KMS-11 (cell line): Measurements from ENCODE around the gene ALKAL2.
"Not testable (repeated sequence)": the region's sequence is repeated elsewhere in the genome, so short reads cannot be mapped to it uniquely, and the experiment has no call there.

Experiments used
- H2AFZ ChIP-seq: fragments of 200-600 bp; sonication (generic); 2 replicates; pipeline ENCODE4 v1.6.1; 2016; ENCODE audit warnings: antibody characterized with exemption, mixed run types, low read depth
- H3K27ac ChIP-seq: fragments of 200-600 bp; sonication (generic); 2 replicates; pipeline ENCODE4 v1.6.1; 2016; ENCODE audit warnings: mild to moderate bottlenecking, mixed run types
- H3K27me3 ChIP-seq: fragments of 200-600 bp; sonication (generic); 2 replicates; pipeline ENCODE4 v1.6.1; 2017; ENCODE audit warnings: mild to moderate bottlenecking, low read depth, mixed run types, moderate library complexity; ENCODE audit not compliant: insufficient read depth
- H3K36me3 ChIP-seq: fragments of 200-600 bp; sonication (generic); 2 replicates; pipeline ENCODE4 v1.6.1; 2017; ENCODE audit warnings: mild to moderate bottlenecking, mixed run types; ENCODE audit not compliant: insufficient read depth
- H3K4me1 ChIP-seq: fragments of 200-600 bp; sonication (generic); 2 replicates; pipeline ENCODE4 v1.6.1; 2016; ENCODE audit warnings: mild to moderate bottlenecking, low read depth, mixed run types; ENCODE audit not compliant: poor library complexity, severe bottlenecking
- H3K4me2 ChIP-seq: fragments of 200-600 bp; sonication (generic); 2 replicates; pipeline ENCODE4 v1.7.0; 2016; ENCODE audit warnings: mild to moderate bottlenecking, mixed run types
- H3K4me3 ChIP-seq: fragments of 200-600 bp; sonication (generic); IDR thresholded peaks from 2 replicates; pipeline ENCODE4 v1.6.1; 2017; ENCODE audit warnings: low read depth, low read length, mixed read lengths; ENCODE audit not compliant: insufficient read depth
- H3K79me2 ChIP-seq: fragments of 200-600 bp; sonication (generic); 2 replicates; pipeline ENCODE4 v1.6.1; 2016; ENCODE audit warnings: low read depth, mixed run types; ENCODE audit not compliant: insufficient read depth
- H3K9ac ChIP-seq: fragments of 200-600 bp; sonication (generic); 2 replicates; pipeline ENCODE4 v1.6.1; 2016; ENCODE audit warnings: mild to moderate bottlenecking, mixed run types
- H4K20me1 ChIP-seq: fragments of 200-600 bp; sonication (generic); 2 replicates; pipeline ENCODE4 v1.6.1; 2016; ENCODE audit warnings: mild to moderate bottlenecking, mixed run types; ENCODE audit not compliant: insufficient read depth
- TF ChIP-seq, protein P1 (sequence below): fragments of 200-600 bp; sonication (generic); conservative IDR thresholded peaks from 2 replicates; pipeline ENCODE4 v1.6.1; 2017; ENCODE audit warnings: low read depth, mild to moderate bottlenecking, antibody characterized with exemption, low read length, moderate library complexity, mixed read lengths

The ALKAL2 gene

DNA sequence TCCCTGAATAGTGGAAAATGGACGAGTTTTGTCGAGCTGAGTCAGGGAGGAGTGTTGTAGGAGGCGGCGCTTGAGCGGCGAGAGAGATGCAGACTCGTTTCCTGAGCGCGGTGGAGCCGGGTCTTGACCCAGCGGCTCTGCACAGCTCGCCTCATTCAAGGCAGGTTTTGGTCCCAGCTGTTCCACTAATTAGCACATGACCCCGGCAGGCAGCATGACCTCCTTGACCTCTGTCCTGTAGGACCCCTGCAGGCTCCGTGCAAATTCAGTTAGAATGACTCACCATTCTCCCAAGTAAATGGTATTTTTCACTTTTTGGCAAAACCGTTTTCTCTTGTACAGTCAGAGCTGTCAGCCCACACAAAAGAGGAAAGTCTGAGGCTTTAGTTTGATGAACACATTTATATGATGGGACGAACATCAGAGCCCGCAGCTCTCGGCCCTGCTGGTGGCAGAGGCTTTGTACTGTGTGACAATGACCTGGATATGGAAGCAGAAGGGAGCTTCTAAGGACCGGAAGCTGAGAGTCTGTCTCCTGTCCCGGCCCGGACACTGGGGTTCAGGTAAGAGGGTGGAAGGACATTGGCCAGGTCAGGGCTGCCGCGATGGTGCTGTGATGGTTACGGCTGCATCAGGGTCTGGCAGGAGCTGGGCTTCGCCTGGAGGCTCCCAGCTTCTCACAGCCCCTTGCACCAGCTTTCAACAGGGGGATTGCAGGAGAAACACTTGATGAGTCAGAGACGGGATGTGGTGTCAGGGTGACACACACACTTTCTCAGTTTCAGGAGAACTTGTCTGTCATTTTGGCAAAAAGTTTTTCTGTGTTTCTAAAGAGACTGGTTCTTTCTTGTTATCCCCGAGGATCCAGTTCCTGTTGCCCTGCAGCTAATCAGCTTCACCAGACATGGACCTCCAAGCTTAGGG lies 29.9 kb upstream of the ALKAL2 start:
- H3K27ac ChIP-seq: no peak overlapping the region
- TF ChIP-seq, protein P1, sequence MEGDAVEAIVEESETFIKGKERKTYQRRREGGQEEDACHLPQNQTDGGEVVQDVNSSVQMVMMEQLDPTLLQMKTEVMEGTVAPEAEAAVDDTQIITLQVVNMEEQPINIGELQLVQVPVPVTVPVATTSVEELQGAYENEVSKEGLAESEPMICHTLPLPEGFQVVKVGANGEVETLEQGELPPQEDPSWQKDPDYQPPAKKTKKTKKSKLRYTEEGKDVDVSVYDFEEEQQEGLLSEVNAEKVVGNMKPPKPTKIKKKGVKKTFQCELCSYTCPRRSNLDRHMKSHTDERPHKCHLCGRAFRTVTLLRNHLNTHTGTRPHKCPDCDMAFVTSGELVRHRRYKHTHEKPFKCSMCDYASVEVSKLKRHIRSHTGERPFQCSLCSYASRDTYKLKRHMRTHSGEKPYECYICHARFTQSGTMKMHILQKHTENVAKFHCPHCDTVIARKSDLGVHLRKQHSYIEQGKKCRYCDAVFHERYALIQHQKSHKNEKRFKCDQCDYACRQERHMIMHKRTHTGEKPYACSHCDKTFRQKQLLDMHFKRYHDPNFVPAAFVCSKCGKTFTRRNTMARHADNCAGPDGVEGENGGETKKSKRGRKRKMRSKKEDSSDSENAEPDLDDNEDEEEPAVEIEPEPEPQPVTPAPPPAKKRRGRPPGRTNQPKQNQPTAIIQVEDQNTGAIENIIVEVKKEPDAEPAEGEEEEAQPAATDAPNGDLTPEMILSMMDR: no peak
- H3K4me2 ChIP-seq: no peak overlapping the region
- no peak overlapping the region for H3K4me3 ChIP-seq
- H3K27me3 ChIP-seq: no peaks in the 10 kb centered on the region
- no peak overlapping the region for H3K9ac ChIP-seq
- no peaks in the 10 kb centered on the region for H3K4me1 ChIP-seq
- H3K36me3 ChIP-seq: no peaks in the 10 kb centered on the region
- H3K79me2 ChIP-seq: no peaks in the 10 kb centered on the region
- H4K20me1 ChIP-seq: no peaks in the 10 kb centered on the region
- H2AFZ ChIP-seq: no peak overlapping the region

DNA sequence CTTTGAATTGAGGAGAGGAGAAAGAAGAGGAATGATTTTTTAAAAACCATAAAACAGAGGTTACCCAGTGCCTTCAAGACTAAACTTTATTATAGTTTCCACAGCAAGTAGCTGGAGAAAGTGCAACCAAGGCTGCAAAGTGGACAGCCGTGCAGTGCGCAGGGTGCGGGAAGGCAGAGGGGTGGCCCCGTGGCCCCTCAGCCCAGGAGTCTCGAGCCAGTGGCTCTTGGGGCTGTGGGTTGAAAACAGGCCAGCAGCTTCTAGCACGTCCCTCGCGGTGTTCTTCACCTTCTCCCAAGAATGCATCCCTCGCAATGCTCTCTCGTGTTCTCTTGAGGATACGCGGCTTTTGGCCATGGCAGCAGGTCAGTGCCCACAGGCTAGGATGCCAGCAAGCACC lies 28.5 kb upstream of the ALKAL2 start:
- Histone ChIP-seq H3K4me1 (no peaks in the 10 kb centered on the region), H3K9ac (no peak overlapping the region), H3K36me3 (no peaks in the 10 kb centered on the region), H3K79me2 (no peaks in the 10 kb centered on the region), H3K4me2 (no peak overlapping the region), H3K27ac (no peak overlapping the region), H4K20me1 (no peaks in the 10 kb centered on the region), H3K27me3 (no peaks in the 10 kb centered on the region), H3K4me3 (no peak overlapping the region), H2AFZ (no peak overlapping the region)
- TF ChIP-seq, protein P1: no peak

DNA sequence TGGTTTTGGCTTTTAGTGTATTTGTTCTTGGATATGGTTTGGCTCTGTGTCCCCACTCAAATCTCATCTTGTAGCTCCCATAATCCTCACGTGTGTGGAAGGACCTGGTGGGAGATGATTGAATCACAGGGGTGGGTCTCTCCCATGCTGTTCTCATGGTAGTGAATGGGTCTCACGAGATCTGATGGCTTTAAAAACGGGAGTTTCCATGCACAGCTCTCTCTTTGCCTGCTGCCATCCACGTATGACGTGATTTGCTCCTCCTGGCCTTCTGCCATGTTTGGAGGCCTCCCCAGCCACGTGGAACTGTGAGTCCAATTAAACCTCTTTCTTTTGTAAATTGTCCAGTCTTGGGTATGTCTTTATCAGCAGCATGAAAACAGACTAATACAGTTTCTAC lies 28.0 kb upstream of the ALKAL2 start:
- H3K9ac ChIP-seq, H3K36me3 ChIP-seq, H3K27me3 ChIP-seq, H2AFZ ChIP-seq, H3K4me2 ChIP-seq, H3K4me1 ChIP-seq, H3K4me3 ChIP-seq, H3K27ac ChIP-seq, H3K79me2 ChIP-seq, H4K20me1 ChIP-seq: not testable (repeated sequence)

DNA sequence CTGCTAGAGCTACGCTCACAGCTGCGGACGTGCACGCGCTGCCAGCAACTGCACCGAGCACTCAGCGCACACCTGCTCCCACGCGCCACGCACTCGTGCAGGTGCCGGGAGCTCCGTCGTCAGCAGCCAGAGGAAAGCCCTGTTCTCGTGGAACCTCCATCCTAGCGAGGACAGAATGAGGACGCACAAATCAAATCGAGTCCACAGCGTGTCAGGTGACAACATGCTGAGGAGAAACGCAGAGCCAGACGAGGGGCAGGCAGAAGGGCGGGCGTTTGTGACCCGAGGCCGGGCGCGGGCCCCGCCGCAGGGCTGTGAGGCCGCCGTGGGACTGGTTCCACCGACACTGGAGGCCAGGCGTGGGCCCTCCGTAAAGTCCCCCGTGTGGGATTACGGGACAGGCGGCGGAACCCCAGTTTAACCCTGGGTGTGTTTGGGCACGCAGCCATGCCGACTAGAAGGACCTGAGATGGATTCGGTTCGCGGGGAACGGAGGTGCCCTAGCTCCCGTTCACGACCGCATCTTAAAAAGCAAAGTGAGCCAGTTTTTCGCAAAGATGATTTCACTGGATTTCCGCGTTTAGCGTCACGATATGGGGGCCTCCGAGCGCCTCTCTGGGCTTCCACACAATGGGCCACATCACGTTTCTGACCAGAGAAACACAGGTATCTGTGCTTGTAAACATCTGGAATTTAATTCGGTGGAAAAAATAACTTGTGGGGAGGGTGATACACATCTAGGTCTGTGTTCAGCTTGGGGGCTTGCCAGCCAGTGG lies 26.9 kb upstream of the ALKAL2 start:
- H3K27ac ChIP-seq: no peak overlapping the region
- H3K36me3 ChIP-seq: no peaks in the 10 kb centered on the region
- H3K27me3 ChIP-seq: no peaks in the 10 kb centered on the region
- TF ChIP-seq, protein P1: no peak
- H4K20me1 ChIP-seq: no peaks in the 10 kb centered on the region
- no peak overlapping the region for H3K9ac ChIP-seq
- no peak overlapping the region for H3K4me3 ChIP-seq
- no peak overlapping the region for H3K4me2 ChIP-seq
- no peaks in the 10 kb centered on the region for H3K4me1 ChIP-seq
- H3K79me2 ChIP-seq: no peaks in the 10 kb centered on the region
- no peak overlapping the region for H2AFZ ChIP-seq
